ENCODE data around the gene FCHSD2.

DNA sequence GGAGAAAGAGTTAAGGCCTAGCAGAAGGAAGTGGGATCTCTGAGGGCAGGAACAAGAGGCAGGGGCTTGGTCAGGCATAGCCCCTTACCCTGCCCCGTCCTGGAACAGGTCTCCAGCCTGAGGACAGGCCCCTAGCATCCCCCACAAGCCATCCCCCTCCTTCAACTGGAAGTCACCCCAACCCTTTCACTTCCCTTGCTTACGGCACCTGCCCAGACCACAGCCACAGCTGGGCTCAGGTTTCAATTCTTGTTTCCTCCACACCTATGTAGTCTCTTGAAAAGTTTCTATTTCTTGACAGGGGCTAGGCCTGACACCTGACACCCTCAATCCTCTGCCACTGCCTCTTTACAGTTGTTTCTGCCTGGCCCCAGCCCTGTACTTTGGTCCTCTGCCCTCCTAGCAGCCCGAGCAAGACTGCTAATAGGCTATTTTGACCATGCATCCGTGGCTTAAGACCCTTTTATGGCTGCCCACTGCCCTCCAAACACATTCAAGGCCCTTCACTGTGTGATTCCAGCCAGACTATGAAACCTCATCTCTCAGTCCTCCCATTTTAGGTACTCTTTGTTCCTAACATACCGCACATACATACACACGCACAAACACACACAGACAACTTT is 10.9 kb upstream of the FCHSD2 start:
- TF ChIP-seq POLR2A (IDR thresholded peaks at IDR 0.05; ENCODE audit: extremely low read depth, insufficient read length): no peak
- TF ChIP-seq, protein P1, sequence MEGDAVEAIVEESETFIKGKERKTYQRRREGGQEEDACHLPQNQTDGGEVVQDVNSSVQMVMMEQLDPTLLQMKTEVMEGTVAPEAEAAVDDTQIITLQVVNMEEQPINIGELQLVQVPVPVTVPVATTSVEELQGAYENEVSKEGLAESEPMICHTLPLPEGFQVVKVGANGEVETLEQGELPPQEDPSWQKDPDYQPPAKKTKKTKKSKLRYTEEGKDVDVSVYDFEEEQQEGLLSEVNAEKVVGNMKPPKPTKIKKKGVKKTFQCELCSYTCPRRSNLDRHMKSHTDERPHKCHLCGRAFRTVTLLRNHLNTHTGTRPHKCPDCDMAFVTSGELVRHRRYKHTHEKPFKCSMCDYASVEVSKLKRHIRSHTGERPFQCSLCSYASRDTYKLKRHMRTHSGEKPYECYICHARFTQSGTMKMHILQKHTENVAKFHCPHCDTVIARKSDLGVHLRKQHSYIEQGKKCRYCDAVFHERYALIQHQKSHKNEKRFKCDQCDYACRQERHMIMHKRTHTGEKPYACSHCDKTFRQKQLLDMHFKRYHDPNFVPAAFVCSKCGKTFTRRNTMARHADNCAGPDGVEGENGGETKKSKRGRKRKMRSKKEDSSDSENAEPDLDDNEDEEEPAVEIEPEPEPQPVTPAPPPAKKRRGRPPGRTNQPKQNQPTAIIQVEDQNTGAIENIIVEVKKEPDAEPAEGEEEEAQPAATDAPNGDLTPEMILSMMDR (IDR thresholded peaks at IDR 0.05; ENCODE audit: low read depth, low read length): no peak
- TF ChIP-seq MYC (IDR thresholded peaks at IDR 0.05; ENCODE audit: low read depth, low read length): no peak

Measured in NB4 (cell line).